SKM-1 treated with dmso at 0.1 percent for 144 hours (cell line): ENCODE results near the gene FRMD4A.
A peak's percentile ranks its signal among the peaks of the same experiment; 100 is the strongest.

Experiments used
- DNase-seq: peaks from one replicate; lab custom pipeline; 2025; ENCODE audit not compliant: unreplicated experiment; lab: John Stamatoyannopoulos, UW

The FRMD4A gene

GRCh38 chr10:13739183-13739582 lies 591.5 kb downstream of the FRMD4A start:
- no peak for DNase-seq

- no peak for DNase-seq
Measured at GRCh38 chr10:13736506-13736905, 594.2 kb downstream of the FRMD4A start.

- no peak for DNase-seq
Measured at GRCh38 chr10:13734151-13734550, 596.6 kb downstream of the FRMD4A start.

GRCh38 chr10:13733071-13733470 lies 597.7 kb downstream of the FRMD4A start:
- DNase-seq: no peak

GRCh38 chr10:13732465-13732881 lies 598.3 kb downstream of the FRMD4A start:
- no peak for DNase-seq

- no peak for DNase-seq
Measured at GRCh38 chr10:13731799-13732198, 598.9 kb downstream of the FRMD4A start.

- DNase-seq: no peak
Measured at GRCh38 chr10:13730956-13731355, 599.8 kb downstream of the FRMD4A start.

GRCh38 chr10:13730306-13730652 lies 600.4 kb downstream of the FRMD4A start:
- DNase-seq: no peak

GRCh38 chr10:13729586-13730305 lies 601.0 kb downstream of the FRMD4A start:
- no peak for DNase-seq

GRCh38 chr10:13728898-13729535 lies 601.7 kb downstream of the FRMD4A start:
- no peak for DNase-seq

- no peak for DNase-seq
Measured at GRCh38 chr10:13725594-13725993, 605.1 kb downstream of the FRMD4A start.

GRCh38 chr10:13724484-13724883 lies 606.2 kb downstream of the FRMD4A start:
- DNase-seq: no peak

GRCh38 chr10:13722747-13723653 lies 607.7 kb downstream of the FRMD4A start:
- DNase-seq: no peak

- DNase-seq: no peak
Measured at GRCh38 chr10:13721486-13721885, 609.2 kb downstream of the FRMD4A start.

- no peak for DNase-seq
Measured at GRCh38 chr10:13720699-13721098, 610.0 kb downstream of the FRMD4A start.

GRCh38 chr10:13719425-13719824 lies 611.3 kb downstream of the FRMD4A start:
- no peak for DNase-seq

GRCh38 chr10:13718820-13719219 lies 611.9 kb downstream of the FRMD4A start:
- DNase-seq: no peak

GRCh38 chr10:13717936-13718772 lies 612.6 kb downstream of the FRMD4A start:
- peak; percentile 45 for DNase-seq

- no peak for DNase-seq
Measured at GRCh38 chr10:13717571-13717935, 613.2 kb downstream of the FRMD4A start.

- no peak for DNase-seq
Measured at GRCh38 chr10:13716081-13717071, 614.3 kb downstream of the FRMD4A start.
